Measurements from ENCODE around the gene TRAPPC8. TPM values are rescaled to one million over a fixed set of nuclear protein-coding genes. Genes with fewer than 3 reads are reported as not detected.

Gene TRAPPC8
- total and polyA plus RNA-seq, 12 donors = 13.6 to 39.1 (median 31.5) TPM

DNA sequence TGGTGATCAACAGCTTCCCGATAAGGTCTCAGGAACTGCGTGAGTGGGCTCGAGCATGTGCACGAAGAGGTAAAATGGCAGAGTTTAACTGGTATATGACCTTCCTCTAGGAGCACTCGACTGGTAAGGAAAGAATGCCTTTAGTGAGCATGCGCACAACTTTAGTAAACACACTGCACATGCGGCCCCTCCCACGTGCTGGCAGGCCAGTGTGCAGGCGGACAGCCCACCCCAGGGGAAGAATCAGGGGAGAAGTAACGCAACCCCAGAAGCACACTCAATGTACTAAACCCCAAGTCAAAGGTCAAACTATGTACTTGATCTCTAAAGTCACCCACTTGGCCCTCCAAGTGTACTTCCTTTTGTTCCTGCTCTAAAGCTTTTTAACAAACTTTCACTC is 153.5 kb downstream of the TRAPPC8 start:
- no peaks in the 10 kb centered on the region for H3K27me3 ChIP-seq
- H3K9me3 ChIP-seq = no peaks in the 10 kb centered on the region
- 81 to 82% methylated on average over 10 of the region's 10 CpGs for WGBS, 2 donors
- H3K4me1 ChIP-seq = peaks cover 0 to 5% (median 0%) of the 10 kb centered on the region in 9 donors
- no peak overlapping the region for H3K4me3 ChIP-seq
- ATAC-seq (no peak), DNase-seq (no peak)
- TF ChIP-seq CTCF (IDR thresholded peaks at IDR 0.05) = no peak
- H3K27ac ChIP-seq = no peak overlapping the region
- H3K36me3 ChIP-seq = no peaks in the 10 kb centered on the region
- intact Hi-C loops (cut with DNase I) = no loop called here

DNA sequence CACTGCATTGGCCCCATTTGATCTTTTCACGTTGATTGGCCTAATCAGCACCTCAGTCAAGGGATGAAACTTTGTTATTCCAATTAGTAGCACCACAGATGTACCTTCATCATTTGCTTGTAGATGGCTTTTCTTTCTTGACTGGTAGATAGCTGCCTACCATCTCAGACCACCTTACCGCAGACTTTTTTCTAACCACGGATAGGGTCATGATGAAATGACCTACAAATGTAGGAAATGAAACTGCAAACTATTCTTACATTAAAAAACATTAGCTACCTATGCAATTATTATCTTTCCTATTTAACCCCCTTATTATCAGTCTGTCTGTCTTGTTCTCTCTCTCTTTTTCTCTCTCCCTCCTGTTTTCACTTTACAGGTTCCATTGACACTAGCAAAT is 159.9 kb downstream of the TRAPPC8 start:
- Histone ChIP-seq H3K27ac (no peak overlapping the region), H3K4me1 (no peaks in the 10 kb centered on the region), H3K36me3 (no peaks in the 10 kb centered on the region), H3K4me3 (no peak overlapping the region), H3K27me3 (no peaks in the 10 kb centered on the region), H3K9me3 (peaks cover 0 to 26% (median 16%) of the 10 kb centered on the region in 11 donors)
- intact Hi-C loops (cut with DNase I) = no loop called here
- TF ChIP-seq CTCF (IDR thresholded peaks at IDR 0.05) = no peak
- WGBS, 2 donors = 79 to 83% methylated on average over 3 of the region's 3 CpGs
- no peak for DNase-seq
- ATAC-seq = no peak

Other genes with a start within 250 kb of the TRAPPC8 start
- gene SLC25A52, start 182.2 kb downstream of the TRAPPC8 start, total RNA-seq = under 1 TPM in 2 of 10 donors, not detected in 8; 0.21 TPM
- gene SLC25A52, start 182.2 kb downstream of the TRAPPC8 start, polyA plus RNA-seq = not detected
- 1 to 10 TPM in 9 of 10 donors, under 1 TPM in 1; 0.92 to 7.7 (median 2.4) TPM for gene RNF125, start 75.7 kb upstream of the TRAPPC8 start, total RNA-seq
- gene RNF125, start 75.7 kb upstream of the TRAPPC8 start, polyA plus RNA-seq = 1 to 10 TPM; 2.7 to 5.1 TPM
- gene RNF138, start 148.7 kb upstream of the TRAPPC8 start, total RNA-seq = 10 to 100 TPM in 6 of 10 donors, 1 to 10 TPM in 4; 7.7 to 13.7 (median 10.9) TPM
- 1 to 10 TPM; 5.4 to 6.6 TPM for gene RNF138, start 148.7 kb upstream of the TRAPPC8 start, polyA plus RNA-seq
- gene MEP1B, start 246.9 kb upstream of the TRAPPC8 start, total RNA-seq = under 1 TPM in 1 of 10 donors, not detected in 9; 0.17 TPM
- not detected for gene MEP1B, start 246.9 kb upstream of the TRAPPC8 start, polyA plus RNA-seq

All from heart right ventricle (tissue), 16 donors.